HG02943 (cell line): ENCODE data around the gene CFP.

Experiments used
- ATAC-seq: cut with Tn5 transposase; IDR thresholded peaks from one replicate; pipeline ENCODE4 v1.9.1; 2021; ENCODE audit warnings: mild to moderate bottlenecking, low read depth, moderate library complexity; ENCODE audit not compliant: unreplicated experiment

CFP gene

GRCh38 chrX:47577424-47577823, 52.3 kb downstream of the CFP start:
- no peak for ATAC-seq

- ATAC-seq, result no peak
Measured at GRCh38 chrX:47576021-47576898, 53.5 kb downstream of the CFP start.

- no peak for ATAC-seq
Measured at GRCh38 chrX:47574547-47575301, 55.0 kb downstream of the CFP start.

GRCh38 chrX:47574076-47574546, 55.6 kb downstream of the CFP start:
- ATAC-seq, result no peak

GRCh38 chrX:47573341-47574075, 56.2 kb downstream of the CFP start:
- no peak for ATAC-seq
